ENCODE data around the gene ERICH2.
A peak's percentile ranks its signal among the peaks of the same experiment; 100 is the strongest.
"Not testable (repeated sequence)": the region's sequence is repeated elsewhere in the genome, so short reads cannot be mapped to it uniquely, and the experiment has no call there.

ERICH2 gene

GRCh38 chr2:170770008-170770605 lies at the start of gene ERICH2:
ERICH2 (plus strand) TSS chr2:170770378; CDS start chr2:170770682, 304 bp downstream.
- peak; percentile 13 to 15 for DNase-seq (ENCODE audit: low read depth in 2 of 2)

- no peak for DNase-seq (ENCODE audit: low read depth in 2 of 2)
These were observed 48.5 kb upstream of the ERICH2 start for GRCh38 chr2:170721678-170722077.

- no peak for DNase-seq (ENCODE audit: low read depth in 2 of 2)
These were observed 47.9 kb upstream of the ERICH2 start for GRCh38 chr2:170722301-170722700.

DNA sequence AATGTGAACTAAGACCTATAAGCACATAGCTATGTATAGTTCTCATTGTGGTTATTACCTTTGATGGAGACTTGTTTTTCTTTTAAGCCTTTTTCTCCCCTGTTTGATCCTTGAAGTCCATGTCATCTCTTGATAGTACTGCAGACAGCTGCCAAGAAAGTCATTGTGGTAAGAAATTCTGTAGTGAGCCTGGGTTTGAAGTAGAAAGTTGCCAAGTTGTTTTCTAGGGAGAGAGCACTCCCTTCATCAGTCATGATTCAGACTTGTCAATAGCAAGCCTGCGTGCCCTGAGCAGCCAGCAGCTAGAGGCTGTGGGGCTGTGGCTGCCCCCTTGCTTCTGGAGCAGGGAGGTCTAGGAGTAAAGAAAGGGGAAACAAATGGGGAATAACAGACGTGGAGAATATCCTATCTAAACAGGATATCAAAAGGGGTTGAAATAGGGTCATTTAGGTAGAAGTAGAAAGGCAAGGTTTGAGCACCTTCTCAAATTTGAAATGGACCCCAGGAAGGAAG lies 46.7 kb upstream of the ERICH2 start:
- DNase-seq (ENCODE audit: low read depth in 2 of 2), result no peak

DNA sequence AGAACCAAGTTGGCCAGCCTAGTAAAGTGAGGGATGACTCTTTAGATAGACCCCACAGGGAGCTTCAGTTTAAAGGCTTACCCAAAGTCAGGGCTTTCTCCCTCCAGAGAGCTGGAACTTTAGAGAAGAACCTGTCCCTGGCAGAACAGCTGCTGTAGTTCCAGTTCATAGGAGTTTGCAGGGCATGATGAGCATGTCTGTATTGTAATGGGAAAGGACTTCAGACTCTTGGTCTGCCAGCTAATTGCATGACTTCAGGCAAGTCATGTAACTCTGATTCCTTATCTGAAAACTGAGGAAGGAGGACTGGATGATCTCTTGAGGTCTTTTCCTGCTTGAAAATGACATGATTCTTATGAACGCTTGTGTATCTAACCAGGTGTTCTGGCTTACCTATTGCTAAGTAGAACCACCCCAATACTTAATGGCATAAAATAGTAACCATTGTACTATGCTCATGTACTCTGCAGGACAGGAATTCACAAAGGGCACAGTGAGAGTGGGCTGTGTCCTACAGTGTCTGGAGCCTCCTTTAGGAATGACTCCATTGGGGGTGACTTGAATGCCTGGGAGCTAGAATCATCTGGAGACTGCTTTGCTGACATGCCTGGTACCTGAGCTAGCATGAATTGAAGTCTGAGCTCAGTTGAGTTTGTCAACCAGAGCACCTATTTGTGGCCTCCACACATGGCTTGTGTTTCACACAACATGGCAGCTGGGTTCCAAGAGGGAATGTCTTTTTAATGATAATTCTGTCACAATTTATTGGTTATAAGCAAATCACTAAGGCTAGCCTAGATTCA lies 36.2 kb upstream of the ERICH2 start:
- DNase-seq (ENCODE audit: low read depth in 2 of 2), result no peak

DNA sequence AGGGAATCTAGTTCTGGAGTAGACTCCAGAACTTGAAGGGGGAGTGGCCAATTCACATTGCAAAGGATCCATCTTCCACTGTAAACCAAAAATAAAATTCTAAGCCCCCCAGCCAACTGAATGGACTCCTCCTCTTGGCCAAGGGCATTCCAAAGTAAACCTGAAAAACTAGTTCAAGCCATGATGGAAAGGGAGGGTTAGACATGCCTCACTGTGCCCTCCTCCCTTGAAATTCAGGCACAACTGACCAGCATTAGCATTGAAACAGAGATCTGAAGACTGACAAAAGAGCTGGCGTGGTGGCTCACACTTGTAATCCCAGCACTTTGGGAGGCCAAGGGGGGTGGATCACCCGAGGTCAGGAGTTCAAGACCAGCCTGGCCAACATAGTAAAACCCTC lies 35.6 kb upstream of the ERICH2 start:
- DNase-seq (ENCODE audit: low read depth in 2 of 2), result not testable (repeated sequence)

- no peak for DNase-seq (ENCODE audit: low read depth in 2 of 2)
These were observed 33.5 kb upstream of the ERICH2 start for GRCh38 chr2:170736628-170737027.

- DNase-seq (ENCODE audit: low read depth in 2 of 2), result no peak
These were observed 32.8 kb upstream of the ERICH2 start for GRCh38 chr2:170737406-170737805.

- DNase-seq (ENCODE audit: low read depth in 2 of 2), result no peak
These were observed 32.4 kb upstream of the ERICH2 start for GRCh38 chr2:170737821-170738220.

DNA sequence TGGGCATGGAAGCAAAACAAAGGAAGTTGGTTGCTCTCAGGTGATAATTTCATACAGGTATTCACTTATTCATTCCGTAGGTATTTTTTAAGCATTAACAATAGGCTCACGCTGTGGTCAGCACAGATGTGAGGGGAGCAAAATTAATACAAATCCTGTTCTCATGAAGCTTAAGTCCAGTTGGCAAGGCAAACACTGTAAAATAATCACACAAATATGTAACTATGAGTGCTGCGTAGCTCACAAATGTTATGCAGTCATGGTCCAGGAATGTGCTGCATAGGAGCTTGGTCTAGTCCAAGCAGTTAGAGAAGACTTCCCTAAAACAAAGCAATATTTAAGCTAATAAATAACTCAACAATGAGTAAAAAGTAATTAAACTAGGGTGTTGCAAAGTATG lies 31.1 kb upstream of the ERICH2 start:
- no peak for DNase-seq (ENCODE audit: low read depth in 2 of 2)

- DNase-seq (ENCODE audit: low read depth in 2 of 2), result no peak
These were observed 30.6 kb upstream of the ERICH2 start for GRCh38 chr2:170739507-170740046.

- no peak for DNase-seq (ENCODE audit: low read depth in 2 of 2)
These were observed 29.5 kb upstream of the ERICH2 start for GRCh38 chr2:170740660-170741059.

DNA sequence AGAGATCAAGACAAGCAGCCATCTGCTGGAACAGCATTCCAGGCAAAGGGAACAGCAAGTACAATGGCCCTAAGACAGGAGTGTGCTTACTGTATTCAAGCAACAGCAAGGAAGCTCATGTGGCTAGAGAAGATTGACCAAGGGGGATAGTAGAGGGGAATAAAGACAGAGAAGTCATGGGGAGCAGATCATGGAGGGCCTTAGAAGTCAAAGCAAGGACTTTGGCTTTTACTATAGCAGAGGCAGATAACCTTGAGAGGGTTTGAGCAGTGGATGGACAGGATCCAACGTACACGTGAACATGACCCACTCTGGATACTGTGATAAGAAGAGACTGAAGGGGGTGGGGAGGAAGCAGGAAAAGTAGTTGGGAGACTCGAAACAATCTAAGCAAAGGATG lies 28.2 kb upstream of the ERICH2 start:
- DNase-seq (ENCODE audit: low read depth in 2 of 2), result no peak

- no peak for DNase-seq (ENCODE audit: low read depth in 2 of 2)
These were observed 27.2 kb upstream of the ERICH2 start for GRCh38 chr2:170742896-170743529.

DNA sequence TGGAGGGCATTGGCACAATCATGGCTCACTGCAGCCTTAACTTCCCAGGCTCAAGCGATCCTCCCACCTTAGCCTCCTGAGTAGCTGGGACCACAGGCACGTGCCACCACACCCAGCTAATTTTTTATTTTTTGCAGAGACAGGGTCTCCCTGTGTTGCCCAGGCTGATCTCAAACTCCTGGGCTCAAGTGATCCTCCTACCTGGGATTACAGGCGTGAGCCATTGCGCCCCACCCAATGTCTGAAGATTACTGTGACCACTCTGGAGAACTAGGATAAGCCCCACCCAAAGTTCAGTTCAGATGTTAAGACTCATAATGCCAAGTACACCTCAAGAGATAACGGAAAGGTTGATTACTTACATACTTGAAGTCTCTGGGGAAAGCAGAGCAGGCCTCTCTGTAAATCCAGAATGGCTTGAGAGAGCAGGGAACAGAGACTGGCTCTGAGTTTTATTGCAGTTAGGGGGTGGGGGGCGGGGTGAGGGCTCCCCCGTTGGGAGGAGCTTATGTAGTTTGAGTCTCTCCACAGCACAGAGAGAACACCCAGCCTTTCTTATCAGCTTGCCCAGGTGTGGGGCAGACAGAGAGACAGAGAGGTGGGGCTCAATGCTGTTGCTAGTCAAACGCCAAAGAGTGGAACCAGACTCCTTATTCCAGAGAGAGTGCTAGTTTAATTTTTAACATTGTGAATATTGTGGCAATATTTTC lies 26.5 kb upstream of the ERICH2 start:
- DNase-seq (ENCODE audit: low read depth in 2 of 2), result no peak

GRCh38 chr2:170744248-170745002 lies 25.8 kb upstream of the ERICH2 start:
- DNase-seq (ENCODE audit: low read depth in 2 of 2), result no peak

DNA sequence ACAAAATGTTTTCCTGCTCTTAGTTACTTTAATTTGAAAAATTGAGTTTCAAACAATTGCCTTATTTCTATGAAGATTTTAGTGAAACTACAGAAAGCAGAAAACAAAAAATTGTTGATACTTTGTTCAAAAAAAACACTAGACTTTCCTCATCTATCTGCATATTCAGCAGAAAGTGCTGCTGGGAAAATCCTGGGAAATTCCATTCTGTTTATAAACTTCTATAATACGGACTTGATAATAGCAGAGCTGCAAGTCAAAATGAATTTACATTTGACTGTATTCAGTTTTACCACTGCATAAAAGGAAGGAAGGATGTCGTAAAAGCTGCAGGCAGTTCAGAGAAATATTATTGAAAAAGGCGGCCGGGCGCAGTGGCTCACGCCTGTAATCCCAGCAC lies 24.9 kb upstream of the ERICH2 start:
- no peak for DNase-seq (ENCODE audit: low read depth in 2 of 2)

DNA sequence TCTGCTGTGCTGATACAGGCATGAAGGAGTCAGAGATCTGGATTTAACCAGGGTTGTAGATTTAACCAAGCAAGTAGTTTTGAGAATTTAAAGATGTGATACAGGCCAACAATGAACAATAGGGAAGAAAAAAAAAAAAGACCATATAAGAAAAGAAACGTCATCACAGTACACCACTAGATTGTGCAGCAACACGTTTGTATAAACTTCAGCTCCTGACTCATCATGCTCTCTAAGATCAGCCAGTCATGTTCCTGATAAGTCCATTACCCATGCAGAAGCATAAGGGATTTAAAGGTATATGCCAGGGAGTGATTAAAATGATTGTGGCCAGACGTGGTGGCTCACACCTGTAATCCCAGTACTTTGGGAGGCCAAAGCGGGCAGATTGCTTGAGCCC lies 22.3 kb upstream of the ERICH2 start:
- no peak for DNase-seq (ENCODE audit: low read depth in 2 of 2)

- not testable (repeated sequence) for DNase-seq (ENCODE audit: low read depth in 2 of 2)
These were observed 18.6 kb upstream of the ERICH2 start for GRCh38 chr2:170751555-170751954.

DNA sequence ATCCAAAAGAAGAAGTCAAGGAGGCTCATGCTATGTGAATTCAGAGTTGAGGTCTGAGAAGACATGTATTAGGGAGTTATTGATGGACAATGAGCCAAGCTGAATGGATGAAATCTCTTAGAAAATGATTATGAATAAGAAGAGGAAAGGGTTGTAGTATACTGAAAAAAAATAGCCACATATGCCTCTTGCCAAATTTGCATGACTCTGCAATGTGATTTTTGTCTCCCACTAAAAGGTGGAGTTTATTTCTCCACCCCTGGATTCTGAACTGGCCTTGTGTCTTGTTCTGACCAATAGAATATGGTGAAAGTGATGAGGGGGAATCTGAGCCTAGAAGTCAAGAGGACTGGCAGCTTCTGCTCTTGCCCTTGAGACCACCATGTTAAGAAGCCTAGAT lies 8.6 kb upstream of the ERICH2 start:
- no peak for DNase-seq (ENCODE audit: low read depth in 2 of 2)

DNA sequence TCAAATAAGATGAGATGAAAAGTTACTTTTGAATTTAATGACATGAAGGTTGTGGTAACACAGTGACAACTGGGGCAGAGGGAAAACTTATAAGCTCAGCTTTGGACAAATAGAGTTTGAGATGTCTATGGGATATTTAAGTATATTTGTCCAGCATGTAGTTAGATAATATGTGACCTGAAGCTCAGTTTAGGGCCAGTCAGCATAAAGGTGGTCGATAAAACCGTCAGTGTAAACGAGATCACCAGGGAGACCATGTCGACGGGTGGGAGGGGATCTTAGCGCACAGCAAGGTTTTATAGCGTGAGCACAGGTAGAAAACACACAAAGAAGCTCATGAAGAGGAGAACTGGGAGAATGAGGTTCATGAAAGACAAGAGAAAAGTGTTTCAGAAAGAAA lies 7.4 kb upstream of the ERICH2 start:
- DNase-seq (ENCODE audit: low read depth in 2 of 2), result no peak

Measured in stimulated activated CD8-positive, alpha-beta memory T cell treated with anti-CD3 and anti-CD28 coated beads, Interleukin-2, amount 100 ng/mL, for 48 hours (primary cell).